Activated naive CD8-positive, alpha-beta T cell treated with anti-CD3 and anti-CD28 coated beads, Interleukin-2, amount 50 U/mL, for 16 hours (primary cell): ENCODE results near the gene GIPR.
"Not testable (repeated sequence)": the region's sequence is repeated elsewhere in the genome, so short reads cannot be mapped to it uniquely, and the experiment has no call there.

Experiments used
- DNase-seq: peaks from one replicate; pipeline ENCODE4 v3.0.0-alpha.2; 2020; ENCODE audit warnings: low read depth, low spot score

GIPR gene

GRCh38 chr19:45667620-45668341 lies at the start of gene GIPR:
Gene GIPR, plus strand, starts transcription at chr19:45668221. Its CDS starts 1,300 bp downstream, at chr19:45669521.
- DNase-seq, result peak; percentile 27

GRCh38 chr19:45621389-45621788 lies 46.6 kb upstream of the GIPR start:
- DNase-seq, result no peak

GRCh38 chr19:45621976-45622503 lies 46.0 kb upstream of the GIPR start:
- no peak for DNase-seq

GRCh38 chr19:45623984-45624383 lies 44.0 kb upstream of the GIPR start:
- no peak for DNase-seq

GRCh38 chr19:45628219-45628618 lies 39.8 kb upstream of the GIPR start:
- not testable (repeated sequence) for DNase-seq

GRCh38 chr19:45629704-45630103 lies 38.3 kb upstream of the GIPR start:
- DNase-seq, result no peak

GRCh38 chr19:45630463-45630862 lies 37.6 kb upstream of the GIPR start:
- no peak for DNase-seq

GRCh38 chr19:45632468-45633196 lies 35.4 kb upstream of the GIPR start:
- DNase-seq, result no peak

- no peak for DNase-seq
Observed at GRCh38 chr19:45636275-45636674, 31.7 kb upstream of the GIPR start.

- no peak for DNase-seq
Observed at GRCh38 chr19:45636902-45637301, 31.1 kb upstream of the GIPR start.

GRCh38 chr19:45637890-45638667 lies 29.9 kb upstream of the GIPR start:
- DNase-seq, result no peak

- DNase-seq, result no peak
Observed at GRCh38 chr19:45638930-45639729, 28.9 kb upstream of the GIPR start, which contains the start of gene EML2. Gene EML2, minus strand, starts transcription at chr19:45639397. Its CDS starts 21 bp downstream, at chr19:45639376.

GRCh38 chr19:45640849-45641273 lies 27.2 kb upstream of the GIPR start:
- DNase-seq, result no peak

GRCh38 chr19:45641274-45642105 lies 26.5 kb upstream of the GIPR start:
- peak; percentile 31 for DNase-seq

GRCh38 chr19:45643024-45643926 lies 24.7 kb upstream of the GIPR start:
- peak; percentile 89 for DNase-seq

- no peak for DNase-seq
Observed at GRCh38 chr19:45643927-45644771, 23.9 kb upstream of the GIPR start.

GRCh38 chr19:45645068-45645630 lies 22.9 kb upstream of the GIPR start:
- DNase-seq, result no peak
